ENCODE data around the gene KCNIP2.

Gene KCNIP2

DNA sequence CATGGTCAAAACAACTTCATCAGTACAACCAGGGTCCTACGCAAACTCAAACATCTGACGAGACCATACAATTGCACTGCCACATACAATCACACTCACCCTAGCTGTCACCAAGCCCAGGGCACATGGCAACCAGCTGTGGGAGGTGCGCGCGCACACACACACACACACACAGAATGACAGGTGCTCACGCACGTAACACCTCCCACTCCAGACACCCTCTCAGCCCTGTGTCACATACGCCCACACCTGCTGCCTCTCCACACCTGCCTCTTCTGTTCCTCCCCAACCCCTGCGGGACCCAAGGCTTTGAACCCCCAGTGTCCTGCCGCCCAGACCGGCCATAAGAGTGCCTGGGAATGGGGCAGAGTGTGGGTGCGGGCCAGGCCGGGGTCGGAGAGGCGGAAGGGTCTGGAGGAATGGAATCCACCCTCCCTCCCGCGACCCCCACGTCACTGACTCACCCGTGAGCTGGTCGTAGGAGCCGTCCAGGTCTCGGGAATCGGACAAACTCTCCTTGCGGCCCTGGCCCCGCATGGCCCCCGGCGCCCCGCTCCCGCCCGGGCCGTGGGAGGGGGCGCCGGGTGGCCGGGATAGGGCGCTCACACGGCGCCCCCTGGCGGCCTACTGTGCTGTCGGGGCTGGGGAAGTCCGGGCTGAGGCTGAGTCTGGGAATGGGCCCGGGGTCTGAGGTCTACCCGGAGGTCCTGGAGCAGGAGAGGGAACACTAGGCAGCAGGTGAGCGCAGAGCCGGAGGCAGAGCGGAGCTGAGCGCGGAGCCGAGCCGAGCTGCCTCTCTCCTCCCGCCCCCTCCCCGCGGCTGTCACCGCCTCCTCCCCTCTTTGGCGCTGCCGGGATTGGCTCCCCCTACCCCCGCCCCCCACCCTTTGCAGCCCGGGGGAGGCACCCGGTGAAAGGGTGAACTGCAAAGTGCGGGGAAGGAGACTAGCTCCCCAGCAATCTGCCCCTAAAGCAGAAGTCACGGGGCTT lies at the start of gene KCNIP2:
Gene KCNIP2, minus strand, starts transcription at position 769 of the 990 bp plus-strand sequence. Its CDS starts 232 bp downstream, at position 537.
- peak; percentile 15 for DNase-seq

DNA sequence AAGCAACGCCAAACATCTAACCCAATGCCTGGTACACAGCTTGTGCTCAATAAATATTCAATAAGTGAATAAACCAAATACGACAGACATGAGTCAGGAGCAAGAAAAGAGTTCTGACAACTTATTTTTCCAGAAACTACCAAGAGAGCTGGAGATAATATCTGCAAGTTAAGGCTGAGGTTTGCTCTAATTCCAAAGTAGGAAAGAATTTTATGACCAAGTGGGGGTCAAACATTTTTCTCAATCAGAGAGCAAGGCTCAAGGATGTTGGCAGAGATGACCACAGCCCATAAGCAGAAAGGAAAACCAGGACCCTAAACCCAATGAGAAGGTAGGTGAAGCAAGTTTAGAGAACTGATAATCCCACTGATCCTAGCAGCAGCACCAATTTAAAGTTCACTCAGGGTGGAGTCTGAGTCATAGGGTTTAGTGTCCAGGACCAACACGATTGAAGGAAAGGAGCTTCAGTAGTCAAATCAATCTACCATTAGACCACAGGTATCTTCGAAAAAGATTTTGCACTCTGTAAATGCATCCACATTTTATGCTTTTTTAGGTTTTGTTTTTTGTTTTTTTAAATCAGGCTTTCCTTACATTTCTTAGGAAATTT lies 49.3 kb upstream of the KCNIP2 start:
- no peak for DNase-seq

DNA sequence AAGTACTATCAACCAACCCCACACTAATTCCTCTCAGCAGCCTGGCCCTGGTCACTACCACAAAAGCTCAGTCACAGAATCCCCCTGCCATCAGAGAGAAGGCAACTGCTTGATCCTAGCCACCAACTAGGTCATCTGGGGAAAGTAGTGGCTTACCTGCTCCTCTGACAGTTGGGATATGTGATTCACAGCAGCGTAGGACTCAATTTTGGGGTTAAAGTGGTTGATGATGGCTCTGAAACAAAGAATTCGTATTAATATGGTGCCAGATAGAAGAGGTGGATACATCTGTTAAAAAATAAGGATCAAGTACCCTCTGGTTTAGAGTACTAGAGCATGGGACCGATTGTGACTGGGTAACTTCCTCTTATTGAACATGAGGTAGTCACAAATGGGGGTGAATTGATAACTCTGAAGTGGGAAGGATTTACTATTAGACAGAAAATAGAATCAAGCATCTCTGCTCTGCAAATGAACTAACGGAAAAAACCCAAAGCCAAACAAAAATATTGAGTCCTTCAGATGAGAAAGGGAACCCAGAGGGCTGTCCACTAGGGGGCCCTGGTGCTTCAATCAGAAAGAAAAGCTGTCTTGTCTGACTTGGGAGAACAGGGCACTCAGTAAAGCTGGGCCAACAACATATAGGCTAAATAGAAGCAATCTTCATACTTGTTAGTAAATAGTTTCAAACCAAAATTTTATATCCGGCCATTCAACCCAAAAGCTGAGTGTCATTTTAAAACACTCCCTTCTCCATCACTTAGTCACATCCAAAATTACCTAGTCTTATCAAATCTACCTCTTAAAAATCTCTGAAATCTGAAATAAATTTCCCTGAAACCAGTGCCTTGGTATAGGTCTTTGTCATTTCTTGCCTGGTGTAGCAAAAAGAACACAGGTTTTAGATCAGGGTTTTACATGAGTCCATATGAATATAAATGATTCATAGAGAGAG lies 45.9 kb upstream of the KCNIP2 start:
- DNase-seq = peak; percentile 32

DNA sequence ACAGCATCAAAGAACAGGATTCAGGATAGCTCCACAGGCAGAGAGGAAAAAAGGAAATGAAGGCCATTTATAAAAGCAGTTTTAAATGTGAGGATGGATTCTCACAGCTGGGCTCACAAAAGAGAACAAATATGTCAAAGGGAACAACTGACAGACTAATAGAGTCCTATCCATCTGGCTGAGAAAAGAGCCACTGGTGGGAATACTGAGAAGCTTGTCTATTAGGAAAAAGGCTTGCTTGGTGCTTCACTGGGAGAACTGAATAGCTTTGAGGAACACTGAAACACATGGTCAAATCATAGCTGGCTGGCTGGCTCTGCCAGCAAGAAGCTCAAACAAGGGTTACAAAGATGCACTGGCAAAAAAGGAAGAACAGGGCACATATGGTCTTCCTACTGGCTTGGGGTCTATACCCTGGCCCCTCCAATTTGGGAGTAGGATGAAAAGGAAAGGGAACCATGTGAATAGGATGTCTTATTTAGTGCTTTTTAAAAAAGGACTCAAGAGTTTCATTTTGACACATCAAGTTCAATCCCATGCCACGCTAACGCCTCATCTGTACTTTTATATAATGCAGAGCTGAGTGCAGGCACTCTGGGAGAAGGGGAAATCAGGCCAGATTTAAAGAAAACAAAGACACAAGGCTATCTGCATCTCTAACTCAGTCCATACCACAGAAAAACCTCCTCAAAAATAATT lies 44.8 kb upstream of the KCNIP2 start:
- no peak for DNase-seq

DNA sequence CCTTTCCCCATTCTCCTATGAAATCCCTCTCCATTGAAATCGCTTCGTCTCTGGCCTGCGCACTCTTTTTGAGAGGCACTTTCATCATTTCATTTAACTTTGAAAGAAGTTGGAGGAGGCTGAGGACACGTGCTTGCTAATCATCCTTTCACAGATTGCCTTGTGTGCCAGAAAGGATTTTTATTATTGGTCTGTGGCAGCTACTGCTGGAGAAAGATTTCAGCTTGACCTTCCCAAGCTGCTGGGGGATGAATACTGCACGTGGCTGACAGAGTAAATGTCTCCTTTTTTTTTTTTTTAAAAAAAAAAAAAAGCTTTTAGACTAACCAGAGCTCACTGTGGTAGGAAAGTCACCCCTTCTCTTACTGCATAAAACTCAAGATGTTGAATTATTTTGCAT lies 44.2 kb upstream of the KCNIP2 start:
- DNase-seq = no peak

DNA sequence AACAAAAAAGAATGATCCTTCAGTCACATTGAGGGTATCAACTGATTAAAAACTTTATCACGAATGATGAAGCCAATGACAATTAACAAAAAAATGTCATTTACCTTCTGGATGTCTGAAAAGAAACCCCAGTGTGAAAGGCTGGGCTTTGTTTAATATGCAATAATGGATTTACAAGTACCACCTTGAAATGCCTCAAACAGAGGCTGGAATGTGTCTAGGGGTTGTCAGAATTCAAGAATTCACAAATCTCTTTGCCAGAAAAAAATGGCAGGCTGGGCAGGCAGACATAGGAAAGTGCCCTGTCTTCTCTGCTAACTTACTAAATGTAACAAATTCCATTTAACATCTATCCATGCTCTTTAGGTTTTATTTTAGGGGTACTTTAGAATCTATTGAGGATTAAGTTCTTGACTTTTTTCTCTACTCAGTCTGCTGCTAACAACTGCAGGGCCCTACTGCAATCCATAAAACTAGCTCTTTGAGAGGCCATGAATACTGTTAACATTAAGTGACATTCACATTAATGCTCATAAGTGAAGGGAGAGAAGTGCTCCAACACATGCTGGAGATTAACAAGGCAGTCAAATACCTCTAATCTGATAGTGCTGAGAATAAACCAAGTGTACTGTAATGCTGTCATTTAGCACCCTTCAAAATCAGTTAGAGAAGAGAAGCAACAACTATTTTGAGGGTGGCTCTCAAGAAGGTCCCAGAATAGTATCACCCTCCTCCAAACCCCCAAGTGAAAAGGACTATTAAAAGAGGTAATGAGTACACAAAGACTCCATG lies 43.1 kb upstream of the KCNIP2 start:
- DNase-seq = no peak

DNA sequence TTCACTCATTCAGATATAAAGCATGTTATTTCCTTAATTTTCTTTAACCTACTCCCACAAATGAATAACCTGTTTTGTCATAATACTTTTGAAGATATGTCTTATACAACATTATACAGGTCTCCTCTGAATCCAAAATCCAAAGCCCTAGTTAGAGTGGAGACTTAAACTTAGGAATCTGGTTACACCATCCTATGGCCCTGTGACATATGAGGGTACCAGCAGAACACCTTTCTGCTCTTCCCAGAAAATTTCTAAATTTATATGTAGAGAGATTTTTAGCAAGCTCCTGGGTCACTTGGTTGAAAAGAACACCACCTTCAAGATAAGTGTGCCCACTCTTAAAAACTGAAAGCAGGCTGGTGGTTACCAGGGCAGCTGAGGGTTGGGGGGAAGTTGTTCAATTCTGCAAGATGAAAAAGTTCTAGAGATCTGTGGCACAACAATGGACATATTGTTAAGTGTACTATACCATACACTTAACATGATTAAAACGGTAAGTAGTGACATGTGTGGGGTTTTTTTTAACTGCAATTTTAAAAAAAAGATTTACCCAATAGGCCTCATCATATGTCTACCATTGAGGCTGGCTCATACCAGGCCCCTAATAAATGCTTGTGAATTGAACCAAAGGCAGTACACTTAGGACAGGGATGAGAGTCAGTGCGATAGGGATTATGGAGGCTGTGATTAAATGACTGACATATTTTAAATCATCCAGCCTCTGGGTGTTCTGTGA lies 37.6 kb upstream of the KCNIP2 start:
- no peak for DNase-seq

DNA sequence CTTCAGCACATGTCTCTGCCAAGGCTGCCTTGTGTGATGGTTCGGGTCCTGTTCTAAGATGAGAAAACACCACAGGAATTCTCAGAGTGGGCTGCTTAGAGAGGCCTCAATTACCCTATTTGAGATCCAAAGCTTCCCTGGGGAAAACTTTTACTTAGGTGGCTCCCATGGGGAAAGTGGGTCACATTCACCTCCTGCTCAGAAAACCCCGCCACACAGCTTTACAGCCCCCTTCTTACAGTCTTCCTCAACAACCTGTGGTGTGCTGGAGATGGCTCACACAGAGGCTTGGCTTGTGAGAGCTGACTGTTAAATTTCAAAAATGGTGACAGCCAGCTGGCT lies 36.6 kb upstream of the KCNIP2 start:
- no peak for DNase-seq

DNA sequence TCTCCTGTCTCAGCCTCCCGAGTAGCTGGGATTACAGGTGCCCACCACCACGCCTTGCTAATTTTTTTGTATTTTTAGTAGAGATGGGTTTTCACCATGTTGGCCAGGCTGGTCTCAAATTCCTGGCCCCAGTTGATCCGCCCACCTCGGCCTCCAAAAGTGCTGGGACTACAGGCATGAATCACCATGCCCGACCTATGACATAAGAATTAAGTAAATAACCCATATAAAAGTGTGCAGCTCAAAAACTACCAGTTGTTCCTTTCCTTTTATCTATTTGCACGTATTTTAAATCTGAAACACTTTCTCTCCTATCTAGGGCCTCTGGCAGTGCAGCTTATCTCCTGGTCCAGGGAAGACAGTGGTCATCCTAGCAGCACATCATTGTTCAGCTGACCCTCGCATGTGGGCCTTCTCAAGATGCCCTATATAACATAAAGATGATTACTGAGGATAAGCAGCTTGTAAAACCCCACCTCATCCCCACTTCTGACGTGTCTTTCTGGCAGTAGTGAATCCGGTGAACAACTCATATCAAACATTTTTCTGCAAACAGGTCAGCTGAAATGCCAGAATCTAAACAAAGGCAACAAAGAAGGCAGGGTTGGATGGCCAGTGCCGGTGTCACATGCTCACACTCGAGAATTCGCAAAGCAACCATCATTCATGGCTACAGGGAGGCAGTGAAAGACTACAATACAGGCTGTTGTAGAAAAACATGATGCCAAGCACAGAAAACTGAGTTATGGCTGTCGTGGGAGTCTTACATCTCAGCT lies 36.0 kb upstream of the KCNIP2 start:
- no peak for DNase-seq

DNA sequence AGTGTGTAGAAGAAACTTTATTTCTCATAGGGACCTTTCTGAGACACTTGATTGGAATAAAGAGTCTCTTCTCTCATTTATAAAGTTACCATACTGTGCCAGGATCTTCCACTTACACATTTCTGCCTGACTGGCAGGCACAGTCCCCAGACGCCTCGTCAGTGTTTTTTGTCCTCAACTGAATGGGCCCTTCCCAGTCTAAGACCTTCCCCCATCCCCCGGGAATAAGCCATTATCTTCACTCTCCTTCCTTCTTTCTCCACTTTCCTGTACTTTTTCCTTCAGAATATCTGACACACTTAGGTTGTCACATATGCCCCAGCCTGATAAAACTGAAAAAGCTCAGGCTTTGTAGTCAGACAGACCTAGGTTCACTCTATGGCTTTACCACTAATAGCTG lies 35.3 kb upstream of the KCNIP2 start:
- DNase-seq = no peak

DNA sequence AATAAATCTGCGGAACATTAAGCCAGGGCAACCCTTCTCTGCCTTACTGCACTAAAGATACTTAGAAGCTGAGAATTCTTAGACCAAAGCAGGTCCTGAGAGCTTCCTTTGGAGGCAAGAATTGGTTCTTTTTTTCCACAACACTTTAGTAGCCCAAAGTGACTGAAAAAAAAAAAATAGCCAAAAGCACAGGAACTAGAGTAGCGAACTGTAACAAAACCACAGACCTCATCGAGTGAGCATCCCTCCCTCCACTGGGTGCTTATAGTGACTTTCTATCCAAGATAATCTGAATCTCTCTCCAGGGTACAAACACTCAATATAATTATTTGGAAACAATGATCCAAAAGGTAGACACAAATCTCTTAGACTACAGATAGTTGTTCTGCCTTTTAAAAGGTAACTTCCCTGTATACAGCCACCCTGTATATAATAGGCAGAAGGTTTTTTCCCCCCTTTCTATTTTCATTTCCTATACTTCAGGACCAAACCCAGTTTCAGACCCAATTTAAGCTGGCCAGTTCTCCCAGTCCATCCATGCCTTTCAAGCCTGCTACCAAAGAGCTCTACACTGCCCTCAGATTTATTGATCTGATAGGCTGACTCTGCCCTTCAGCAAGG lies 31.6 kb upstream of the KCNIP2 start:
- DNase-seq = no peak

DNA sequence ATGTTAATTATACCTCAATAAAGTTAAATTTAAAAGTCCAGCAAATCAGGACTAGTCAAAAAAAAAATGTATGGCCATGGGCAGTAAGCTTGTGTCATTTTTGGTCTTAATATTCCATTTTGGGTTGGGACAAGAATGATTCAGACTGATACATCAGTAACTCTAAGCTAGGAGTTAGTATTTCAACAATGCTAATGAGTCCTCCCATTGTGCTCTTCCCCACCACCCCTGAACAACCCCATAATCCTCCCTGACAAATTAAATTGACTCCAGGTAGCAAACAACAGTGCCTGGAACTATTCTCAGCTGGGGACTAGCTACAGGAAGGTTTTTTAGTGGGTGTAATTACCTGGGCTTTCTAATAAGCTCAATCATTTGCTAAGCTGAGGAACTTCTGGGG lies 30.7 kb upstream of the KCNIP2 start:
- DNase-seq = no peak

DNA sequence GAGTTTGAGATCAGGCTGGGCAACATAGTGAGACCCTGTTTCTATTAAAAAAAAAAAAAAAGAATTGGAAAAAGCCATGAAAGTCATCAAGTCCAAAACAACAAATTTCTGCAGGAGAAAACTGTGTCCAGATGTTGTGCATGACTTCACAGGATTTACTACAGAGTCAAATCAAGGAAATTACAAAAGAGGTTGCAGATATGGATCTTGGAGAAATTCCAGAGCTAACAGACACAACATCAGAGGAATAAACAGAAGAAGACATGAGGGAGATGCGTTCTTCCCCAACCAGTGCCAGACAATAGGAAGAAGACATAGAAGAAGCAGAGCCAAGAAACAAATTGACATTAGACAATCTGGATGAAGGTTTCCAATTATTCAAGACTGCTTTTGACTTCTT lies 24.3 kb upstream of the KCNIP2 start:
- DNase-seq = no peak

DNA sequence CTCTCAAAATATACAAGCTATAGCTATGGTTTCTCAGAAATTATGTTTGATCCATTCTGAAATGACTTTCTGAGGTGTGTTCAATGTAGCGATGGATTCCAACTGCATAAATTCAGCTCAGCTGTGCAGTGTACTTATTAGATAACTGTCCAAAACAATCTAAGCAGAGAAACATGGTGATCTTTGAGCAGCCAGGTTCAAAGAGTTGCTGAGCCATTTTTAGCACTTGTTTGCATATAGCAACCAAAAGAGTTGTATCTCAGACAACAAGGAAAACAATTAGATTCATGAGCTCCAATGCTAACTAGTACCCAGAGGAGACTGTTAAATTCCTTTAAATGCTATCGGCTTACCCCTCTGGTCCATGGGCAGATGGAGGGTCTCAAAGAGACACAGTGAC lies 15.9 kb upstream of the KCNIP2 start:
- DNase-seq = no peak

DNA sequence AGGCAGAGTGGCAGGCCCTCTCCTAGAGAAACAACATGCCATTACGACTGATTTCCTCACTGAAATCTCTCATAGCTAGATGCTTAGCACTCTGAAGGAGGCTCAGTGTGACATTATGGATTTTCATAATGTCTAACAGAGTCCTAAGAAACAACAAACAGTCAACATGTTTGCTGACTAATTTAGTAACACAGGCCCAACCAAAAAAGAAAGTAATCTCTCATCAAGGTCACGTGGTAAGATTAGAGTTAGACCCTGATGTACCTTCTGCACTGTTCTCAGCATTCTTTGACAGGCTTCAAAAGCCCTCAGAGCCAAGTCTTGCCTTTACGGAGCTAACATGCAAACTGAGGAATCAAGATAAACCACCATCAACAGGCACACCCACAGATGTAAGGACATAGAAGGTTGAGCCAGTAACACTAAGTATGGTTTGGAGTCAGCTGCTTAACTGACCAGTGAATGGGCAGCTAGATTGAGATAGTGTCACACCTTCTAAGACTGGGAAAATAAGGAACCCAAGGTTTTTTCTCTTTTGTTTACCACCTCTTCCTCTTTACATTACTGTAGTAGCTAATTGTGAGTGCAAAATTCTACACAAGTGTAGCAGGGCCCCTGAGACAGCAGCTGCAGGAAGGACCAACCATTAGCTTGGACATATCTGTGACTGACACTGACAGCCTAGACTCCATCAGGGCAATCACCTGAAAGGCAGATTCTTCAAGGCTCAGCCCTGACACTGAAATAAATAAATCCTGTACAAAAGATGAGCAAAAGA lies 15.3 kb upstream of the KCNIP2 start:
- no peak for DNase-seq

DNA sequence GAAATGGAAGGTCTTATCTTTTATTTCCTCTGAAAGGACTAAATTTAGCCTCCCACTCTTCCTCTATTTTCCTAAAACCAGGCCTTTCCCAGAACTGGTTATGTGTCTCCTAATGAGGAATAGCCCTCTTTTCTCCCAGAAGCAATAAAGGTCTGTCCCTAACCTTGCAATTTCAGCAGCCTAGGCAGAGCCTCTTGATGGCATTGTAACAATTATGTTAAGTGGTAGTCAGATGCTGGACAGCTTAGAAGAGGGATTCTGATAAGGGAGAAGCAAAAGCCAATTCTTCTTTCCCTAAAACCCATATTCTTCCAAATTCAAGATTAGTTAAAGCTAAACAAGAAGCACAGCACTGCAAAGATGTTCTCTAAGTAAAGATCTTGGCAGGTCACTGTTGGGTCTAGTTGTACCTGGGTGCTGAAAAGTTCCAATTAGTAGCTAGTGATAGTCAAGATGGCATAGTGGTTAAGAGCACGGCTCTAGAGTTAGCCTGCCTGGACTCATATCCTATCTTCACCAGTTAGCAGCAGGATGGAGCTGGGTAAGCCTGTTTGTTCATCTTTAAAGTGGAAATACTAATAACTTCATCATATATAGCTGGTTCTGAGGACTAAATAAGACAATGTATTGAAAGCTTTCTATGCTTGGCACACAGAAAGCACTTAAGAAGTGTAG lies 14.3 kb upstream of the KCNIP2 start:
- DNase-seq = no peak

DNA sequence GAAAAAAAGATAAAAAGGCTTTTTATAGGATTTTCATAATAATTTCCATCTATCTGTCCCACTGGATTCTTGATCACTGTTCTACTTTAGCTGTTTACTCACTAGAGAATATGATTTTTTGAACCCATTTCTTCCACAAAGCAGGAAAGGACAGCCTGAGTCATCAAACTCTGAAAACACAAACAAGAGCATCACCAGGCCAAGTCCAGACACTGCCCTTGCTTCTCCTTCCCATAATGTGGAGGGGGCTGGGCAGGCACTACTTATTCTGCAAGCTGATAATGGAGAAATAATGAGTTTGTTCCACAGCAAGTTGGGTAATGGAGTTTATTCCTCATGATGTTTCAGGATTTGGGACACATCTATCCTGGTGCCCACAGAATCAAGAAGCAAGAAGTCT lies 13.0 kb upstream of the KCNIP2 start:
- no peak for DNase-seq

DNA sequence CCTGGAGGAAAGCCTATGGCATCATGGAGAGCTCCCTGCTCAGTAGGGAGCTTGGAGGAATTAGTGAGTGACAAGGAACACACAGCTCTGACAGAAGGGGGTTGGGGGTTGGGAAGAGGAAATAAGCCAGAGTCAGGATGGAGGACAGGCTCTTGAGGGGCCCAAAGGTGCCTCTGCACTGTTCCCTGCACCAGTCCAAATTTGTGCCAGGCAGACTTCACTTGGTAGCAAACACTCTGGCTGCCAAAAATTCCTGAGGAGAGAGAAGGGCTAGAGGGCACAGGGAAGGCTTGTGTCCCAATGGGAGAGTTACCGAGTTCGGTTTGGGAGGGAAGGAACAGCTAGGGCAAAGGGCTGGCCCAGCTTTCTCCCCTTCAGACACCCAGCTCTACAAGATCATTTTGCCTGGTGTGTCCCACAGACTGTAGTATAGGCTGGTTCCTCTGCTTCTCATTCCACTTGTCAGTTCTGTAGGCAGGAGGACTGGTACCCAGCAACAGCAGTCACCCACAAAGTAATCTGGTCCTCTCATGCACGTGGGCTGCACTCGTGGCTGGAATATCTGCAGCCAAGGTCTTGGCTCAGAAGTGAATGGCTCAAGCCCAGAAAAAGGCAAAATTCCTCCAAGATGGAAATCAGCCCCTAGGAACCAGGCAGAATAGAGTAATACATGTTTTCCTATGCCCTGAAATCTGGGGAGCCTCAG lies 8.0 kb upstream of the KCNIP2 start:
- DNase-seq = no peak
